ENCODE measurements around the gene SRPK2.

DNA sequence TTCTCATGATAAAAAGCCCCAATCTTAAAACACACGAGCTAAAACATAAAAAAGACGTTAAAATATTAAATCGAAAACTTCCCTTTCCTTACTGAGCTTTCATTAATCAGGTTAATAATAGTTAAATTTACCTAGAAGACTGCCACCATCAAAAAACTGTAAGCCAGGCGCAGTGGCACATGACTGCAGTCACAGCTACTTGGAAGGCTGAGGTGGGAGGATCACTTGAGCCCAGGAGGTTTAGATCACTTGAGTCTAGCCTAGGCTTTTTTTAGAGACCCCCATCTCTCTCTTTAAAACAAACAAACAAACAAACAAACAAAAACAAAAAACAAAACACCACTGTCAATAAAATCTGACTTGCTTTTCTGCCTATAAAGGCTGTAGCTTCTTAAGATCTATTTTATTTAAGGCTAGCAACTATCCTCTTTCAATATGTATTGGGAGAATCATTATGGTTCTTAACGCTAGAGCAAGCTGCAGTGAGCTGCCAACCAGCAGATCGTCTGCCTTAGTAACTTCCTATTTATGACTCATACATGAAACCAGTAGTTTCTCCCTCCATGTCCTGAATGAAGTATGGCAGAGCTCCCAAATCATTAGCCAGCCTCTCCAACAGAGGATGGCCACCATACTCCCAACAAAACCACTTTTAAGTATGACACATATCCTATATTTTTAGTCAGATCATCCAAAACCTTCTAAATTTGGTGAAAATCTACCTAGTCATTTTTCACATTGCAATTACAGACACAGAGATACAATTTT lies 163.7 kb downstream of the SRPK2 start:
- TF ChIP-seq YY1 (tag by site-specific recombination; IDR thresholded peaks at IDR 0.05) (no peak), ZNF175 (tag by site-specific recombination; IDR thresholded peaks at IDR 0.05) (no peak), ZNF433 (tag by site-specific recombination; IDR thresholded peaks at IDR 0.05; ENCODE audit: low read depth) (no peak), ZEB2 (tag by site-specific recombination; IDR thresholded peaks at IDR 0.05) (0 out of 2 replicates have a peak, but pooled peaks have one; percentile 21), RBAK (tag by site-specific recombination; IDR thresholded peaks at IDR 0.05) (no peak), ZNF394 (tag by site-specific recombination; IDR thresholded peaks at IDR 0.05; ENCODE audit: borderline replicate concordance) (no peak)
- TF ChIP-seq, protein P1, sequence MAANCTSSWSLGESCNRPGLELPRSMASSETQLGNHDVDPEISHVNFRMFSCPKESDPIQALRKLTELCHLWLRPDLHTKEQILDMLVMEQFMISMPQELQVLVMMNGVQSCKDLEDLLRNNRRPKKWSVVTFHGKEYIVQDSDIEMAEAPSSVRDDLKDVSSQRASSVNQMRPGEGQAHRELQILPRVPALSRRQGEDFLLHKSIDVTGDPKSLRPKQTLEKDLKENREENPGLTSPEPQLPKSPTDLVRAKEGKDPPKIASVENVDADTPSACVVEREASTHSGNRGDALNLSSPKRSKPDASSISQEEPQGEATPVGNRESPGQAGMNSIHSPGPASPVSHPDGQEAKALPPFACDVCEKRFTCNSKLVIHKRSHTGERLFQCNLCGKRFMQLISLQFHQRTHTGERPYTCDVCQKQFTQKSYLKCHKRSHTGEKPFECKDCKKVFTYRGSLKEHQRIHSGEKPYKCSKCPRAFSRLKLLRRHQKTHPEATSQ (tag by site-specific recombination; IDR thresholded peaks at IDR 0.05) = no peak
- TF ChIP-seq, protein P2, sequence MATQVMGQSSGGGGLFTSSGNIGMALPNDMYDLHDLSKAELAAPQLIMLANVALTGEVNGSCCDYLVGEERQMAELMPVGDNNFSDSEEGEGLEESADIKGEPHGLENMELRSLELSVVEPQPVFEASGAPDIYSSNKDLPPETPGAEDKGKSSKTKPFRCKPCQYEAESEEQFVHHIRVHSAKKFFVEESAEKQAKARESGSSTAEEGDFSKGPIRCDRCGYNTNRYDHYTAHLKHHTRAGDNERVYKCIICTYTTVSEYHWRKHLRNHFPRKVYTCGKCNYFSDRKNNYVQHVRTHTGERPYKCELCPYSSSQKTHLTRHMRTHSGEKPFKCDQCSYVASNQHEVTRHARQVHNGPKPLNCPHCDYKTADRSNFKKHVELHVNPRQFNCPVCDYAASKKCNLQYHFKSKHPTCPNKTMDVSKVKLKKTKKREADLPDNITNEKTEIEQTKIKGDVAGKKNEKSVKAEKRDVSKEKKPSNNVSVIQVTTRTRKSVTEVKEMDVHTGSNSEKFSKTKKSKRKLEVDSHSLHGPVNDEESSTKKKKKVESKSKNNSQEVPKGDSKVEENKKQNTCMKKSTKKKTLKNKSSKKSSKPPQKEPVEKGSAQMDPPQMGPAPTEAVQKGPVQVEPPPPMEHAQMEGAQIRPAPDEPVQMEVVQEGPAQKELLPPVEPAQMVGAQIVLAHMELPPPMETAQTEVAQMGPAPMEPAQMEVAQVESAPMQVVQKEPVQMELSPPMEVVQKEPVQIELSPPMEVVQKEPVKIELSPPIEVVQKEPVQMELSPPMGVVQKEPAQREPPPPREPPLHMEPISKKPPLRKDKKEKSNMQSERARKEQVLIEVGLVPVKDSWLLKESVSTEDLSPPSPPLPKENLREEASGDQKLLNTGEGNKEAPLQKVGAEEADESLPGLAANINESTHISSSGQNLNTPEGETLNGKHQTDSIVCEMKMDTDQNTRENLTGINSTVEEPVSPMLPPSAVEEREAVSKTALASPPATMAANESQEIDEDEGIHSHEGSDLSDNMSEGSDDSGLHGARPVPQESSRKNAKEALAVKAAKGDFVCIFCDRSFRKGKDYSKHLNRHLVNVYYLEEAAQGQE (tag by site-specific recombination; IDR thresholded peaks at IDR 0.05) = no peak
- TF ChIP-seq, protein P3, sequence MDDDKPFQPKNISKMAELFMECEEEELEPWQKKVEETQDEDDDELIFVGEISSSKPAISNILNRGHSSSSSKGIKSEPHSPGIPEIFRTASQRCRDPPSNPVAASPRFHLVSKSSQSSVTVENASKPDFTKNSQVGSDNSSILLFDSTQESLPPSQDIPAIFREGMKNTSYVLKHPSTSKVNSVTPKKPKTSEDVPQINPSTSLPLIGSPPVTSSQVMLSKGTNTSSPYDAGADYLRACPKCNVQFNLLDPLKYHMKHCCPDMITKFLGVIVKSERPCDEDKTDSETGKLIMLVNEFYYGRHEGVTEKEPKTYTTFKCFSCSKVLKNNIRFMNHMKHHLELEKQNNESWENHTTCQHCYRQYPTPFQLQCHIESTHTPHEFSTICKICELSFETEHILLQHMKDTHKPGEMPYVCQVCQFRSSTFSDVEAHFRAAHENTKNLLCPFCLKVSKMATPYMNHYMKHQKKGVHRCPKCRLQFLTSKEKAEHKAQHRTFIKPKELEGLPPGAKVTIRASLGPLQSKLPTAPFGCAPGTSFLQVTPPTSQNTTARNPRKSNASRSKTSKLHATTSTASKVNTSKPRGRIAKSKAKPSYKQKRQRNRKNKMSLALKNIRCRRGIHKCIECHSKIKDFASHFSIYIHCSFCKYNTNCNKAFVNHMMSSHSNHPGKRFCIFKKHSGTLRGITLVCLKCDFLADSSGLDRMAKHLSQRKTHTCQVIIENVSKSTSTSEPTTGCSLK (tag by site-specific recombination; IDR thresholded peaks at IDR 0.05) = no peak
- TF ChIP-seq, protein P4, sequence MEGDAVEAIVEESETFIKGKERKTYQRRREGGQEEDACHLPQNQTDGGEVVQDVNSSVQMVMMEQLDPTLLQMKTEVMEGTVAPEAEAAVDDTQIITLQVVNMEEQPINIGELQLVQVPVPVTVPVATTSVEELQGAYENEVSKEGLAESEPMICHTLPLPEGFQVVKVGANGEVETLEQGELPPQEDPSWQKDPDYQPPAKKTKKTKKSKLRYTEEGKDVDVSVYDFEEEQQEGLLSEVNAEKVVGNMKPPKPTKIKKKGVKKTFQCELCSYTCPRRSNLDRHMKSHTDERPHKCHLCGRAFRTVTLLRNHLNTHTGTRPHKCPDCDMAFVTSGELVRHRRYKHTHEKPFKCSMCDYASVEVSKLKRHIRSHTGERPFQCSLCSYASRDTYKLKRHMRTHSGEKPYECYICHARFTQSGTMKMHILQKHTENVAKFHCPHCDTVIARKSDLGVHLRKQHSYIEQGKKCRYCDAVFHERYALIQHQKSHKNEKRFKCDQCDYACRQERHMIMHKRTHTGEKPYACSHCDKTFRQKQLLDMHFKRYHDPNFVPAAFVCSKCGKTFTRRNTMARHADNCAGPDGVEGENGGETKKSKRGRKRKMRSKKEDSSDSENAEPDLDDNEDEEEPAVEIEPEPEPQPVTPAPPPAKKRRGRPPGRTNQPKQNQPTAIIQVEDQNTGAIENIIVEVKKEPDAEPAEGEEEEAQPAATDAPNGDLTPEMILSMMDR (tag by site-specific recombination; IDR thresholded peaks at IDR 0.05) = no peak

All from HEK293 (cell line).